ENCODE measurements around the gene AQP6.

AQP6 gene

GRCh38 chr12:49972641-49973360, at the start of gene AQP6:
Gene AQP6 (plus strand): TSS chr12:49972947. CDS start chr12:49973174, 227 bp downstream.
- DNase-seq (ENCODE audit: low read depth, low spot score), result no peak

- DNase-seq (ENCODE audit: low read depth, low spot score), result no peak
Observed at GRCh38 chr12:49923035-49923644, 49.6 kb upstream of the AQP6 start.

- no peak for DNase-seq (ENCODE audit: low read depth, low spot score)
Observed at GRCh38 chr12:49923880-49924556, 48.7 kb upstream of the AQP6 start.

- DNase-seq (ENCODE audit: low read depth, low spot score), result no peak
Observed at GRCh38 chr12:49924628-49925246, 48.0 kb upstream of the AQP6 start.

- DNase-seq (ENCODE audit: low read depth, low spot score), result no peak
Observed at GRCh38 chr12:49925433-49926204, 47.1 kb upstream of the AQP6 start.

GRCh38 chr12:49928471-49928870, 44.3 kb upstream of the AQP6 start:
- no peak for DNase-seq (ENCODE audit: low read depth, low spot score)

GRCh38 chr12:49929581-49929980, 43.2 kb upstream of the AQP6 start:
- DNase-seq (ENCODE audit: low read depth, low spot score), result no peak

GRCh38 chr12:49930515-49931288, 42.0 kb upstream of the AQP6 start:
- DNase-seq (ENCODE audit: low read depth, low spot score), result no peak

- no peak for DNase-seq (ENCODE audit: low read depth, low spot score)
Observed at GRCh38 chr12:49932023-49932422, 40.7 kb upstream of the AQP6 start.

- no peak for DNase-seq (ENCODE audit: low read depth, low spot score)
Observed at GRCh38 chr12:49932533-49933130, 40.1 kb upstream of the AQP6 start.

GRCh38 chr12:49933796-49934195, 39.0 kb upstream of the AQP6 start:
- DNase-seq (ENCODE audit: low read depth, low spot score), result no peak

- no peak for DNase-seq (ENCODE audit: low read depth, low spot score)
Observed at GRCh38 chr12:49934505-49934904, 38.2 kb upstream of the AQP6 start.

GRCh38 chr12:49936925-49937324, 35.8 kb upstream of the AQP6 start:
- DNase-seq (ENCODE audit: low read depth, low spot score), result no peak

GRCh38 chr12:49937639-49938300, 35.0 kb upstream of the AQP6 start:
- no peak for DNase-seq (ENCODE audit: low read depth, low spot score)

- DNase-seq (ENCODE audit: low read depth, low spot score), result no peak
Observed at GRCh38 chr12:49939307-49939706, 33.4 kb upstream of the AQP6 start.

- no peak for DNase-seq (ENCODE audit: low read depth, low spot score)
Observed at GRCh38 chr12:49939707-49940106, 33.0 kb upstream of the AQP6 start.

GRCh38 chr12:49941556-49942511, 30.9 kb upstream of the AQP6 start:
- DNase-seq (ENCODE audit: low read depth, low spot score), result no peak

- no peak for DNase-seq (ENCODE audit: low read depth, low spot score)
Observed at GRCh38 chr12:49942512-49942893, 30.2 kb upstream of the AQP6 start.

All from smooth muscle cell of the brain vasculature (primary cell).